C1 segment of cervical spinal cord (tissue), 14 donors: ENCODE results near the gene LCE1E.

Source experiments
- DNase-seq, 14 donors: peaks; one replicate each; lab custom pipeline; 2025; lab: John Stamatoyannopoulos, UW

Gene LCE1E, protein sequence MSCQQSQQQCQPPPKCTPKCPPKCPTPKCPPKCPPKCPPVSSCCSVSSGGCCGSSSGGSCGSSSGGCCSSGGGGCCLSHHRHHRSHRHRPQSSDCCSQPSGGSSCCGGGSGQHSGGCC

DNA sequence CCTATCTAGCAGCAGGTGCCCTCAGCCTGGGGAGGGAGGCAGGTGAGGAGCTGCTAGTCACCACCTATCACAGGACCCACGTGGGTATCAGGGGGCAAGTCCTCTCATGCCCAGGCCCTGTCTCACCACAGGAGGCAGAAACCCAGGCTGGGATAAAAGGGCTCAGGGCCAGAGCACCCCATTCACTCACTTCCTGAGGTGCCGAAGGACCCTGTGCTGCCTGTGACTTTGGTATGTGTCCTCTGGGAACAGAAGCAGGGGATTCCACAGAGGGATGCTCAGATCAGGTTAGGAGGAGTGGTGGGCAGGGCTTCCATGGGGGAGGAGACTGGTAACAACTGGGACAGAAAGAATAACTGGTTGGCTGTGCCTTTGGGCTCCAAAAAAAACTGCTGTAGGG, at the start of gene LCE1E:
Gene LCE1E (plus strand): TSS at position 181 of the 400 bp plus-strand sequence. CDS start 1,043 bp downstream, outside the sequence.
- DNase-seq: no peak

DNA sequence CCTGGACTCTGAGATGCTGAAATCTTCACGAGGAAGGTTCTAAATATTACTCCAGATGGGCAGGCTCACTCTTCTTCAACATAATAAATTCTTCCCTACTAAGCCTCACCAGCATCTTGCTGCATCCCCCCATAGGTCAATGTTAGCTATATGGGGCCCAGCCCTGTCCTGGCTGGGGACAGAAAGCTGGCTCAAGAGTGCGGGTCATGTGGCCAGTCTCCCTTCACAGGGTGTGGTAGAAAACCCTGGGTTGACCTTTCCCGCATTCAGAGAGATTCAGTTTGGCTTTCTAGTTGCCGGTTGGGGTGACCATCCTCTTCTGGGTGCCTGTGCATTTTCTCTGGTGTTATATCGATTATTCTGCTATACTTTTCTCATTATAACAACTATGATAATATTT, 48.1 kb upstream of the LCE1E start:
- DNase-seq: no peak

DNA sequence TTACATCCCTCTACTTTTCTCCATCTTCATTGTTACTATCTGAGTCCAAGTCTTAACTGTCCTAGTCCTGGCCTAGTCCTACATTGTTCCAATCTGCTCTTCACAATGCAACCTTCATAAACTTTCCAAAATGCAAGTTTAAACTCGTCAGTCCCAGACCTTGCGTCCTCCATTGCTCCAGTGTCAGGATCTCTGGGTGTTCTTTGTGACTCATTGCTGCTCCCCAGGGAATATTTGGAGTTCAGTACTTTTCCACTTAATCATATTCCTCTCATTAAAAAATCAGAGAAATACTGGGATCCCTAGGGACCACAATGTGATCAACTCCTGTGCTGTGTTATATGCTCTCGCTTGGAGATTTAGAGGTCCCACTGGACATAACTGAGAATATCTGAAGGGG, 46.2 kb upstream of the LCE1E start:
- no peak for DNase-seq

DNA sequence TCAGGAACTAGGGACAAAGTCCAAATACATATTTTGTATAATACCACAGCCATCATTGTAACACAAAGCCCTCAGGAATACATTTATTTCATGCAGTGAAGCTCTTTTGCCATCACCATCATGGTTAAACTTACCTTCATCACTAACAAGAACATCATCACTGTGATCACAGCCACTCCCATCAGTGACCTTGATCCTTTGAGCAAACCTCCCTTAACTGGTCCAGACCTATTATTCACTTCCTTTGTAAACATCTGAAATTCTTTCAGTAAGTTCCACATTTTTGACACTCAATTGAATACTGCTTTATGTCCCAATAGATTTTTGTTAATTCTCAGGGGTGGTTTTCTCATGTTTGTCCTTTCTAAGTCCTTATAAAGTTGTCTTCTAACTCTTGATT, 44.4 kb upstream of the LCE1E start:
- no peak for DNase-seq

DNA sequence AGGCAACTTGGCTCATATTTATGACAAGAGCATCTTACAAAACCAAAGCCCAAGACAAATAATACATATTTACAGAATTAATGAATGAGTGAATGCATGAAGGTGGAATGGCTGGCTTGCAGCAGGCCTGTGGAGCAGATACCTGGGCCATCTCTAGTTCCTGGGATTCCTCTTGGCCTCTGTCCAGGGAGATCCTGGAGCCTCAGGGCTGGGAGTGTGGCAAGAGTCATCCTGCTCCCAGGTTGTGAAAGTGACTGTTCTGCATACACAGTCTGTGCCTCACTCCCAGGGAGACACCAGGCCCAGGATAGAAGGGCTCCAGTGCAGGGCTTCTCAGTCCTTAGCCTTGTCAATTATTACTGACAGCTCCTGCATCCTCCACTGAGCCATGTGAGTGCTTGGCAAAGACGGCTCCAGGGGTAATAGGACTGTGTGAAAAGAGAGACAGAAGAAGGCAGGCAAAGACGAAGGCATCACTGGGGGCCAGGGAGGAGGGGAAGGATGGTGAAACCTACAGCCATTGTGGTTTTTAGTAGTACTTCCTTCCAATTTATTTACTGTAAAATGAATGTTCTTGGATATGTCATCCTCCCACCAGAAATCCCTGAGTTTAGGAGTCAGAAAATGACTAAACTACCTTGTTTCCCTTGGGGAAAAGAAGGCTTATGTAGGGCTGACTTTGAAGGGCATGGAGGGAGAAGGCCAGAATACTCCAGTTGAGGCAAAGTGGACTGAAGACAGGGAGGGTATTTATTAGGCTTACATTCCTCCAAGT, 42.5 kb upstream of the LCE1E start:
- no peak for DNase-seq

DNA sequence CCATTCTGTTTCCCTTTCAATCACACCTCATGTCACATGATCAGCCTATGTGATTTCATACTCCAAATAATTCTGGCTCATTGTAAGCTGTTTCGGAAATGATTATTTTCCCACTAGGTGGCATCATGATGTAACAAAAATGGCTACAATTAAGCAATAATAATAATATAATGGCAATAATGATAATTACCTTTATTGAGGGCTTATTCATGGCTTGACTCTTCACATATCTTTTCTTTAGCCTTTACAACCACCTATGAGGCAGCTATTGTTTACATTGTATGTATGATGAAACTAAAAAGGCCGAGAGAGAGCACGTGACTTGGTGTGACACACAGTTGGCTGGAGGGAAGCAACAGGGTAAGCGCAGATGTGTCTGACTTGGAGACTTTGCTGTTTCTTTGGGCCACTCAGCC, 40.8 kb upstream of the LCE1E start:
- DNase-seq: no peak

DNA sequence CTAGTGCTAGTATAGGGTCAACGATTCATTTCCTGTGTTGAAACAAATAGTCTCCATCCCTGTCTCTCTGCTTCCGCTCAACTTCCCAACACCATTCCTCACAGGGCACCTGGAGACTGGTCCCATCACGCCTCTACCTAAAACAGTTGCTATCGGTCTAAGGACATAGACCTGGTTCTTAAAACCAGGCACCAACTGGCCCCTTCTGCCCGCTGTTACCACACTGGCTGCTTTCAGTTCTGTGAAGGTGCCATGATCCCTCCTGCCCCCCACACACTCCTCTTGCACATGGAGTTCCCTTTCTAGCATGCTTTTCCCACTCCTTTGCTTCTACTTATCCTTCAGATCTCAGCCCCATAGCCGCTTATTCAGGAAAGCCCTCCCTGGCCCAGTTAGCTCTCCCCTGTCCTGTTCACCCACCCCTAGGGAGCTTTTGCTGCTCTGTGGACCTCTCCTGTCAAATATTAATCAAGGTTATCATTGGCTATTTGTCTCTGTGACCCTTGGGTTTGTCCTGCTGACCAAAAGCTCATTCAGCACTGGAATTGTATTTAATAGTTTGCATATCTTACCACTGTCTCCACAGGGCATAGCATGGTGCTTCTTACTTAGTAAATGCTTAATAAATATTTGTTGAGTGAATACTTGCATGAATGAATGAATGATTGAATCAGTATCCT, 40.2 kb upstream of the LCE1E start:
- no peak for DNase-seq

DNA sequence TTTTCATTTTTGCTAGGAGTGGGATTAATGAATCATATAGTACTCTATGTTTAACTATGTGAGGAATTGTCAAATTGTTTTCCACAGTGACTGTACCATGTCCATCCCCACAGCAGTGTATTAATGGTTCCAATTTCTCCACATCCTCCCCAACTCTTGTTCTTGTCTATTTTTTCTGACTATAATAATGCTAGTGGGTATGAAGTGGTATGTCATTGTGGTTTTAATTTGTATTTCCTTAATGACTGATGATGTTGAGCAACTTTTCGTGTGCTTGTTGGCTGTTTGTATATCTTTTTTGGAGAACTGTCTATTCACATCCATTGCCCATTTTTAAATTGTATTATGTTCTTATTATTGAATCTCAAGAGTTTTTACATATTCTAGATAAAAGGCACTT, 38.2 kb upstream of the LCE1E start:
- DNase-seq: no peak

DNA sequence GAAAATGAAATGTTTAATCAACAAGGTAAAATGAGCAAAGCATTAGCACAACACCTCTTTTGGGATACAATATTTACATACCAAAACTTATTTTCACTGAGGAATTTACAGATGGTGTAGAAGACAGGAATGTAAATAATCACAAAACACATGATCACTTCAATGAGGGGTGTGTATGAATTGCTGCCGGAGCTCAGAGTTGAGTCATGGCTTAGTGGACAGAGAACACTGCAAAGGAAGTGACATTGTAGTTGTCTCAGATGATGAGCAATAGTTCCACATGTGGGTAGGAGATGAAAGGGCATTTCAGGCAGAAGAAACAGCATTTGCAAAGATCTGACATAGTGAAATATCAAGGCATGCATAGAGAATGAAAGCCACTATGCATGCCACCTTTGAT, 33.8 kb upstream of the LCE1E start:
- DNase-seq: no peak

DNA sequence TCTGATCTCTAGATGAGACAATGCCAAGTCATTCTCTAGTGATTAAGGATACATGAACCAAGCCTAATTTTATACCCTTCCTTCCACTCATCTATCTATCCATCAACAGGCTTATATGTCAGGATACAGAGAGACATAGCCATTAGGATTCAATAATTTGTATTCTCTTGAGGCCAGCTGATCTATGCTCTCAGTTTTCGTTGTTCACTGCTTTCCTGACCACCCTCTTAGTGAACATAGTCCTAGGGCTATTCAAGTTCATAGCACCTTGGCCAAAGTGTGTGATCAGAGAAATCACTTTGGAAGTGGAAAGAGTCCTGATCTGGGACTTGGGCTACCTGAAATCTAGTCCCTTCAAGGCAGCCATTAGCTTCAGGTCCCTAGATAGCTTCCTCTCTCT, 32.5 kb upstream of the LCE1E start:
- no peak for DNase-seq

DNA sequence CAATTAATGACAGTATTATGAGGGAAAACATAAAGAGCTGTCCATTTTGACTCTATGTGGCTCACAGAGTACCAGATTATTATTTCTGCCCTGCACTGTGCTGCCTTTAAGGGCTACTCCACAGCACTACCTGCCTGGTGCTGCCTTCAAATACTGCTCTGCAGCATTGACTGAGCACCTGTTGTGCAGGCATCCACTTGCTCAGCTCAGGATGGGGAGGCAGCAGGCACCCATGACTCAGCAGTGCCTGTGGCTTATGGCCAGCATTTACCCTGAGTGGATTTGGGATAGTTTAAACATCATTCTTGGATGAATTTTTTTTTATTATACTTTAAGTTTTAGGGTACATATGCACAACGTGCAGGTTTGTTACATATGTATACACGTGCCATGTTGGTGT, 29.2 kb upstream of the LCE1E start:
- no peak for DNase-seq

DNA sequence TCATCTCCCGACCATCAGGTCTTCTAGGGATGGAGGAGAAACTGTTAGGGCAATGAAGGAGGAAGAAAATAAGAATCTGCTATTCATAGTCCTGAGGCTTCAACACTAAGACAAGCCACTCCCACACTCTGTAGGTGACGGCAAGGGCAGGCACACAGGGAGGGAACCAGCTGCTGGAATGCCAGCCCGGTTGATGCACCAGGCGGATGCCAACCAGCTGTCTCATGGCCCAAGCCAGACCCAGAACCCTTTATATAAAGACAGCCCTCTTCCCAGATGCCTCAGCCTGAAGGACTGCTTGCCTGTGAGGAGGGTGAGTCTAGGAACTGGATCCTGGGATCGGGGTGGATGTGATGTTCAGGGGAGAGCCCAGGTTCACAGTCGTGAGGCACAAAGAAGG, 28.3 kb upstream of the LCE1E start, which contains the start of gene KPRP:
Gene KPRP (plus strand): TSS at position 279 of the 400 bp plus-strand sequence. CDS start 1,564 bp downstream, outside the sequence.
- DNase-seq: no peak

DNA sequence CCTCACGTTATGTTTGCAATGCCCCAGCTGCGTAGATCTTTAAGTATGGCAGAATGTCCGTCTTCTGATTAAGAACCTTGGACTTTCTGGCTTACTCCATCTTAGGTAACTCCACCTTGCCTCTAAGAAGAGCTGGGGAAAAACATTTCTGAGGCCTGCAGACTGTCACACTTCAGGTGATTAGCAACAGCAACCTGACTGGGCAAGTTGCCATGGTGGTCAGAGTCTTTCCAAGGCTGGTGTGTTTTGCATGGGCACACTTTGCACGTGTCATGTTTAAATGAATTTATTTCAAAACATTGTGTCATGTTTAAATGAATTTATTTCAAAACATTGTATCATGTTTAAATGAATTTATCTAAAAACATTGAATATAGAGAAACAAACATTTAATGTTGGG, 27.4 kb upstream of the LCE1E start:
- DNase-seq: no peak

DNA sequence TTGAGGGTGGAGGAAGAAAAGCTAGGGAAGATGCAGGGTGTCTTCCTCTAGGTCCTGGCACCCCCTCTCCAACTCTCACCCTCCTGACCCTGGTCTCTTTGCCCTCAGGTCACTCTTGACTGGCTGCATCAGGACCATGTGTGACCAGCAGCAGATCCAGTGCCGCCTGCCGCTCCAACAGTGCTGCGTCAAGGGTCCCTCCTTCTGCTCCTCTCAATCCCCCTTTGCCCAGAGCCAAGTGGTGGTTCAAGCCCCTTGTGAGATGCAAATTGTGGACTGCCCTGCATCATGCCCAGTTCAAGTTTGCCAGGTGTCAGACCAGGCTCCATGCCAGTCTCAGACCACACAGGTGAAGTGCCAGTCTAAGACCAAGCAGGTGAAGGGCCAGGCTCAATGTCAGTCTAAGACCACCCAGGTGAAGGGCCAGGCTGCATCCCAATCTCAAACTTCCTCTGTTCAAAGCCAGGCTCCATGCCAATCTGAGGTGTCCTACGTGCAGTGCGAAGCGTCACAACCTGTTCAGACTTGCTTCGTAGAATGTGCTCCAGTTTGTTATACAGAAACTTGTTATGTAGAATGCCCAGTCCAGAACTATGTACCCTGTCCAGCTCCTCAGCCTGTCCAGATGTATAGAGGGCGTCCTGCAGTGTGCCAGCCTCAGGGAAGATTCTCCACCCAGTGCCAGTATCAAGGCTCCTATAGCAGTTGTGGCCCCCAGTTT, 26.4 kb upstream of the LCE1E start:
- DNase-seq: no peak

DNA sequence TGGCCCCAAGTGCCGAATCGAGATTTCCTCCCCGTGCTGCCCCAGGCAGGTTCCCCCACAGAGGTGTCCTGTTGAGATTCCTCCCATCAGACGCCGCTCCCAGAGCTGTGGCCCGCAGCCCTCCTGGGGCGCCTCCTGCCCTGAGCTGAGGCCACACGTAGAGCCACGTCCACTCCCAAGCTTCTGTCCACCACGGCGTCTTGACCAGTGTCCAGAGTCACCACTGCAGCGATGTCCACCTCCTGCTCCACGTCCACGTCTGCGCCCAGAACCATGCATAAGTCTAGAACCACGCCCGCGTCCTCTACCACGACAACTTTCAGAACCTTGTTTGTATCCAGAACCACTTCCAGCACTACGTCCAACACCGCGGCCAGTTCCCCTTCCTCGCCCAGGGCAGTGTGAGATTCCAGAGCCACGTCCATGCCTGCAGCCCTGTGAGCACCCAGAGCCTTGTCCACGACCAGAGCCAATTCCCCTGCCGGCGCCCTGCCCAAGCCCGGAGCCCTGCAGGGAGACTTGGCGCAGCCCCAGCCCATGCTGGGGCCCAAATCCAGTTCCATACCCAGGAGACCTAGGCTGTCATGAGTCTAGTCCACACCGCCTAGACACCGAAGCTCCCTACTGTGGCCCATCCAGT, 25.4 kb upstream of the LCE1E start:
- DNase-seq: no peak

DNA sequence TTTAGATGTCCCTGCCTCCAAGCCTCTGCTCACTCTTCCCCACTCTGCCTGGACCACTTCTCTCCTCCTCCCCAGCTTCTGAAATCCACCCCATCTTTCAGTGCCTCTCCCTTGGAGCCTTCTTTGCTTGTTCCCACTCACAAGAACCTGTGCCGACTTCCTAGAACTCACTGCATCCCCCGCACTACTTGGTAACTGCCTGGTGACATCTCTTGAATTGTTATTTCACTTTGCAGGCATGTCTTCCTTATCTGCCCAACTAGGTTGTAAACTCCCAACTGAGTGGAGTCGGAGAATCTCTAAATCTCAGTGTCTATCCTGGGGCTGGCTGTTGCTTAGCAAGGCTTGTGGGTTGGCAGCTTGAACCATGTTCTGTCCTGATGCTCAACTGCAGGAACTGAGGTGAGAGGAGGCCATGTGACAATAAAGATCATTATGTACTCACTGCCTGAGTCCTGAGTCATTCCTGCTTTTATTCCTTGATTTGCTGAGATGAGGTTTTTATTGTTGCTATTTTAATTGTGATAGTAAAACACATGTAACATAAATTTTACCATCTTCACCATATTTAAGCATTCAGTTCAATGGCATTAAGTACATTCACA, 24.3 kb upstream of the LCE1E start:
- DNase-seq: no peak

DNA sequence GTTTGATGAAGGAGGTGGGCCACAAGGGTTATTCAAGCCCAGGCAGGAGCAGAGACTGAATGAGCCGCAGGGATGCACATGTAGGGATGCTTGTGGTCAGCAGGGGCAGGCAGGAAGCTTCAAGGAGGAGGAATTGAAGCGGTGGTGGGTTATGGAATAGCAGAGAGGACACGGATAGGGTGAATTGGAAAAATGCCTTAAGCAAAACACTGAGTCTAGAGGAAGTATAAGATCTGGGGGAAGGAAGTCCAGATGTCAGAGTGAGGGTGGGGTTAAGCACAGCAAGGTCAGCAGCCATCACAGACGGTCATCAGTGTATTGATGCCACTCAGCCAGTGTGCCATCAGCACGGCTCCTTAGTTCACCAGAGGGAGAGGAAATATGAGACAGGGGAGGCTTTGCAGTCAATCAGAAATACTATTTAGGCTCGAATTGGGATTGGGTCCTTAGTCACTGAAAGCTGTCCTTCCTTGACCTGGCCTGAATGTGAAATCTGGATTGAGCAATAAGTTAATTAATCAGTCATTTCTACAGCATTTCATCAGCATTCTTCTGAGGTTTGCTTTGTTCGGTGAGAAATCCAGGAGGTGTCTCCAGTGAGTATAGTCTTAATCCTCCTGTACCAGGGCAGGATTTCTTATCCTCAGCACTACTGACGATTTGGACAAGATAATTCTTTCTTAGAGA, 17.1 kb upstream of the LCE1E start:
- no peak for DNase-seq

DNA sequence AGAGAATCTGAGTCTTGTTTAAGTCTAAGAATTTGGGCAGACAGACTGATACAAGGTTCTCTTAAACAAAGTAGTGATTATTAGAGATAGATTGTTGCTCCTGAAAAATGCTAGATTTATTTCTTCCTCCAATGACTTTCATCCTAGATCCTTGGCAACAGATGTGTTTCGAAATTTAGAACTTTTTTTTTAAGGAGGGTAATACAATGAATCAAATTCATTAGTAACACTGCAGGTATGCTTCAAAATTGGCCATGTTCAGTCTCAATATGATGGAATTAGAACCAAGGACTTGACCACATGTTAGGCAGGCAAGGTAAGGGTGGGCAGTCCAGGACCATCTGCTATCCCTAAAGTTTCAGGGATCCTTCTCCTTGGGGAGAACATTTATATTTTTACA, 15.6 kb upstream of the LCE1E start:
- no peak for DNase-seq

DNA sequence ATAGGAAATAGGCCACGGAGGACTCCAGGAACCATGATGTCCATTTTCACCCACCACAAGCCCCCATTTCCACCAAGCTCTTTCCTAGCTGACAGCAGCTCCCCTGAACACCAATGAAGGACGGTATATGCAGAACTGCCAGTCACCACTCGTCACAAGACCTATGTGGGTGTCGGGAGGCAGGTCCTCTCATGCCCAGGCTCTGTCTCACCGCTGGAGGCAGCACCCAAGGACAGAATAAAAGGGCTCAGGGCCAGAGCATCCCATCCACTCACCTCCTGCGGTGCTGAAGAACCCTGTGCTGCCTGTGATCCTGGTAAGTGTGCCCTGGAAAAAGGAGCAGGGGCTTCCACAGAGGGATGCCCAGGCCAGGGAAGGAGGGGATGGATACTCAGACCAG, 11.2 kb upstream of the LCE1E start, which contains the start of gene LCE1F:
Gene LCE1F (plus strand): TSS at position 266 of the 400 bp plus-strand sequence. CDS start 1,232 bp downstream, outside the sequence.
- no peak for DNase-seq

DNA sequence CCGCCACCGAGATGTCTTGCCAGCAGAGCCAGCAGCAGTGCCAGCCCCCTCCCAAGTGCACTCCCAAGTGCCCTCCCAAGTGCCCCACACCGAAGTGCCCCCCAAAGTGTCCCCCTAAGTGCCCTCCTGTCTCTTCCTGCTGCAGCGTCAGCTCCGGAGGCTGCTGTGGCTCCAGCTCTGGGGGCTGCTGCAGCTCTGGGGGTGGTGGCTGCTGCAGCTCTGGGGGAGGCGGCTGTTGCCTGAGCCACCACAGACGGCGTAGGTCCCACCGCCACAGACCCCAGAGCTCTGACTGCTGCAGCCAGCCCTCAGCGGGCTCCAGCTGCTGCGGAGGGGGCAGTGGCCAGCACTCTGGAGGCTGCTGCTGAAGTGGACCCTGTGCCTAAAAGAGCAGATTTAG, 9.7 kb upstream of the LCE1E start:
- DNase-seq: no peak
